ENCODE results near the gene NME2.
A peak's percentile ranks its signal among the peaks of the same experiment; 100 is the strongest.
"Not testable (repeated sequence)": the region's sequence is repeated elsewhere in the genome, so short reads cannot be mapped to it uniquely, and the experiment has no call there.

The NME2 gene

GRCh38 chr17:51166198-51166986 is at the start of gene NME2:
TSS of gene NME2 (plus strand) at chr17:51166411. CDS start at chr17:51166831, 420 bp downstream.
- DNase-seq = peak; percentile 89

- no peak for DNase-seq
Observed at GRCh38 chr17:51118330-51119195, 47.6 kb upstream of the NME2 start.

GRCh38 chr17:51119415-51120356 is 46.5 kb upstream of the NME2 start:
- peak; percentile 47 for DNase-seq

GRCh38 chr17:51120357-51120738 is 45.9 kb upstream of the NME2 start:
- peak; percentile 58 for DNase-seq

GRCh38 chr17:51120739-51121619 is 45.2 kb upstream of the NME2 start, which contains the start of gene SPAG9:
TSS of gene SPAG9 (minus strand) at chr17:51120868. CDS start at chr17:51120656, 212 bp downstream.
- DNase-seq = peak; percentile 94

- DNase-seq = peak; percentile 93
Observed at GRCh38 chr17:51121620-51122472, 44.4 kb upstream of the NME2 start.

GRCh38 chr17:51122473-51123115 is 43.6 kb upstream of the NME2 start:
- not testable (repeated sequence) for DNase-seq

- DNase-seq = no peak
Observed at GRCh38 chr17:51124640-51125503, 41.3 kb upstream of the NME2 start.

- peak; percentile 36 for DNase-seq
Observed at GRCh38 chr17:51128076-51128475, 38.1 kb upstream of the NME2 start.

GRCh38 chr17:51132964-51133319 is 33.3 kb upstream of the NME2 start:
- no peak for DNase-seq

- no peak for DNase-seq
Observed at GRCh38 chr17:51133365-51133764, 32.8 kb upstream of the NME2 start.

- DNase-seq = no peak
Observed at GRCh38 chr17:51135956-51136355, 30.3 kb upstream of the NME2 start.

- DNase-seq = no peak
Observed at GRCh38 chr17:51142597-51142996, 23.6 kb upstream of the NME2 start.

- no peak for DNase-seq
Observed at GRCh38 chr17:51144266-51145022, 21.8 kb upstream of the NME2 start.

- DNase-seq = no peak
Observed at GRCh38 chr17:51147650-51148049, 18.6 kb upstream of the NME2 start.

GRCh38 chr17:51149163-51149562 is 17.0 kb upstream of the NME2 start:
- no peak for DNase-seq

GRCh38 chr17:51150932-51151331 is 15.3 kb upstream of the NME2 start:
- DNase-seq = no peak

GRCh38 chr17:51152766-51153209 is 13.4 kb upstream of the NME2 start:
- no peak for DNase-seq

Data from activated CD4-positive, alpha-beta T cell treated with anti-CD3 and anti-CD28 coated beads, Interleukin-2, Interleukin-6, amounts not matched to agents 100 ng/mL and 50 ng/mL, durations not matched to agents 16 hours and 8 hours (primary cell).